ENCODE data around the gene C4orf50.

DNA sequence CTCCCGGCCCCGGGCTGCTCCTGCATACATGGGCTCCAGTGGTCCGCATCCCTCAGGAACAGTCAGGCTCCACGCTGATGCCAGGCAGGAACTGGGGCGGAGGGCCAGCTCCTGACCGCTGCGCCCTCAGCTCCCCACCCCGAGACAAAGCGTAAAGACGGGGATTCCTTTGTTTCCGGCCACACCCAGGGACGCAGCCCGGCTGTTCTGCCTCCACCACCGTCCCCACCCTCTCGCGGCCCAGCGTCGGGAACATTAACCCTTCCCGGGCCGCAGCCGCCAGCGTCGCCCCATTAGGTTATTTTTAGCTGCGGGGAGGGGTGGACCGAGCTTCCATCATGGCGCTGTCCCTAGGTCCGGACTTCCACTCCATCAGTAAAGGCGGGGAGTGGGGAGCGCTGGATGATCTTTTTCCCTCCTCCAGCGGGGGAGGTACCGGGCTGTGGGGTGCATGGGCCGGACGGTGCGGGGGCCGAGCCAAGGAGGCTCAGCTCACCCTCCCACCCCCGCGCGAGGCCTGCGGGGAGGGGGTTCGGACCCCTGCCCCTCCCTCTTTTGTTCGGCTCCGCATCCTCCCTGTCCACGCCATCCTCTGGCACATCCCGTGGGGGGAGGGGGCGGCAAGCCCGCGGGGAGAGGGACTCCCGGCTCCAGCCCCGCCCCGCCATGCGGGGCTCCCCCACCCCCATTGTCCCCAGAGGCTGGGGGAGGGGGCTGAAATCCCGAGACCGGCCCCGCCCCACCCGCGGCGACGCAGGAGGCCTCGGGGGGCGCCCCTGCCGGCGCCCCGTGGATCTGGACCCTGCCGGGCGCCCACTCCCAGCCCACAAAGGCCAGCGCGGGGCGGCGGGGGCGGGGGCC, 130.6 kb downstream of the C4orf50 start:
- TF ChIP-seq GATA2 (IDR thresholded peaks at IDR 0.05; ENCODE audit: low read depth, low read length) (no peak), GATA3 (IDR thresholded peaks at IDR 0.05; ENCODE audit: low read depth, low read length) (no peak)
